Measurements from ENCODE around the gene EPHA3.

DNA sequence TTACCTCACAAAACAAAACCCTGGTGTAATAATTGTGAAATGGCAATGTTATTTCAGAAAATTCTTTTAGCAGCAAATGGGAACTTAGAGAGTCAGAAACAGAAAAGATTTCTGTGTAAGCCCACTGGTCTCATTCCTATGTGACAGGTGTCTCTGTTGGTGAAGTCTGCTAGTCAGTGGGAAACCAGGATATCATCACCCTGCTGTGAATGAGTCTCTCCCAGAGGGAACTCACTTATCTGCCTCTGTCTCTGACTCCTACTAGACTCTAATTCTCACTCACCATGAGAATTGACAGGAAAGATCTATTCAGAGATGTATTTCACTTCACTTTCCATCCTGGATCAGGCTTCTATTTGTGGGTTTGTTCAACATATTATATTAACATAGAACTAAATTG is 266.0 kb downstream of the EPHA3 start:
- TF ChIP-seq CTCF (IDR thresholded peaks at IDR 0.05 in 4 of 5, conservative IDR thresholded peaks at IDR 0.05 in 1 of 5) (no peak), POLR2A (IDR thresholded peaks at IDR 0.05) (no peak)

Data from gastrocnemius medialis (tissue), 4 donors.